ENCODE results near the gene TAPBPL. TPM values are rescaled to one million over a fixed set of nuclear protein-coding genes. Genes with fewer than 3 reads are reported as not detected.

Gene TAPBPL
- total and polyA plus RNA-seq, 9 donors: 10.3 to 37.5 (median 16.5) TPM

DNA sequence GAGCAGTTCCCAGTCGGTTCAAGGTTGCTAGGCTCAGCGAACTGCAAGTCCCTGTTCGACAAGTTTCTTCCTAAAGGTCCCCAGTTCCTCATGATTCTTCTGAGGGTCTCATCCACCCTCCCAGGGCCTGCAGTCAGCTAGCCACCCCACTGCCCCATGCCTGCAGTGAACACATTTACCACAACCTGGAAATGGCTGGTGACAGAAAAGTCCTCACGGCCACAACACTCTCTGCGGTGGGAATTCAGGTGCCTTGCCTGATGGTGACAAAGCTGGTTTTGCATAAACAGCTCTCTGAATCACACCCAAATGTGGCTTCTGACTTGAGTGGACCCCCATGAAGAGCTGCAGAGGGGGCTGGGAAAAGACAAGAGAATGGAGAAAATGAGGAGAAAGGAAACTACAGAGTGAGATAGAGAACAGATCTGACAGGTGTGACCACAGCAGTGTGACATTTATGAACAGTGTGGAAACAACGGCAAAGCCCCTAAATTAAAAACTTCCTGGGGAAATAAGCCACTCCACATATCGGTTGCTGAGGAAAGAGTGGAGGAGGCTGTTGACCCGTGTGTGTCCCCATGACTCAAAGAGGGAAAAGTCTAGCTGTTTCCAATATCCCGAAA lies 8.4 kb upstream of the TAPBPL start:
- DNase-seq: peak in 1 of 5 donors; percentile 3
- Histone ChIP-seq H3K27me3 (no peaks in the 10 kb centered on the region), H3K4me1 (ENCODE audit: insufficient read depth) (no peaks in the 10 kb centered on the region), H3K36me3 (no peaks in the 10 kb centered on the region), H3K4me3 (no peak overlapping the region), H3K9me3 (no peaks in the 10 kb centered on the region), H3K27ac (no peak overlapping the region)
- intact Hi-C loops (cut with DNase I): no loop called here
- TF ChIP-seq EP300 (IDR thresholded peaks at IDR 0.05) (no peak), POLR2A (IDR thresholded peaks at IDR 0.05) (no peak)
- TF ChIP-seq, protein P1, sequence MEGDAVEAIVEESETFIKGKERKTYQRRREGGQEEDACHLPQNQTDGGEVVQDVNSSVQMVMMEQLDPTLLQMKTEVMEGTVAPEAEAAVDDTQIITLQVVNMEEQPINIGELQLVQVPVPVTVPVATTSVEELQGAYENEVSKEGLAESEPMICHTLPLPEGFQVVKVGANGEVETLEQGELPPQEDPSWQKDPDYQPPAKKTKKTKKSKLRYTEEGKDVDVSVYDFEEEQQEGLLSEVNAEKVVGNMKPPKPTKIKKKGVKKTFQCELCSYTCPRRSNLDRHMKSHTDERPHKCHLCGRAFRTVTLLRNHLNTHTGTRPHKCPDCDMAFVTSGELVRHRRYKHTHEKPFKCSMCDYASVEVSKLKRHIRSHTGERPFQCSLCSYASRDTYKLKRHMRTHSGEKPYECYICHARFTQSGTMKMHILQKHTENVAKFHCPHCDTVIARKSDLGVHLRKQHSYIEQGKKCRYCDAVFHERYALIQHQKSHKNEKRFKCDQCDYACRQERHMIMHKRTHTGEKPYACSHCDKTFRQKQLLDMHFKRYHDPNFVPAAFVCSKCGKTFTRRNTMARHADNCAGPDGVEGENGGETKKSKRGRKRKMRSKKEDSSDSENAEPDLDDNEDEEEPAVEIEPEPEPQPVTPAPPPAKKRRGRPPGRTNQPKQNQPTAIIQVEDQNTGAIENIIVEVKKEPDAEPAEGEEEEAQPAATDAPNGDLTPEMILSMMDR (IDR thresholded peaks at IDR 0.05): no peak
- WGBS, 3 donors: 58 to 67% (median 60%) methylated on average over 9 of the region's 9 CpGs

DNA sequence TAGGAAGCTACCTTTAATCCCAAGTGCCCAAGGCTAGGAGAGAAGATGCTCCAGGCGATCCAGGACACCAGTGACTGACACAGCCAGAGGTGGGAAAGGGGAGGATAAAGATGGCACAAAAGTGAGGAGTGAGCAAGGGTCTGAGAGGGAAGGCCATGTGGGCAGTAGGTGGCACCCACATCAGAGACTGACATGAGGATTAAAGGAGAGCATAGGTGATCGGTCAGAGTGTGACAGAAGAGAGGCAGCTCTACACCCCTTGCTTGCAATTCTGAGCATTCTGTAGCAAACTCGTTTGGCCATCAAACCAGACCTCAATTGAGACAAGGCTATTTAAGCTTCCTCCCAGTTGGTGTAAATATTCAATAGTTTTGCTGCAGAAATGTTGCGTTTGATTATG lies 7.8 kb upstream of the TAPBPL start:
- no peak overlapping the region for H3K27ac ChIP-seq
- TF ChIP-seq EP300 (IDR thresholded peaks at IDR 0.05) (no peak), POLR2A (IDR thresholded peaks at IDR 0.05) (no peak)
- TF ChIP-seq, protein P1 (IDR thresholded peaks at IDR 0.05): no peak
- no peaks in the 10 kb centered on the region for H3K27me3 ChIP-seq
- 71 to 81% (median 77%) methylated on average over 4 of the region's 4 CpGs for WGBS, 3 donors
- no peaks in the 10 kb centered on the region for H3K4me1 ChIP-seq (ENCODE audit: insufficient read depth)
- no peaks in the 10 kb centered on the region for H3K9me3 ChIP-seq
- H3K4me3 ChIP-seq: no peak overlapping the region
- intact Hi-C loops (cut with DNase I): no loop called here
- no peaks in the 10 kb centered on the region for H3K36me3 ChIP-seq
- DNase-seq: peak in 1 of 5 donors; percentile 2

DNA sequence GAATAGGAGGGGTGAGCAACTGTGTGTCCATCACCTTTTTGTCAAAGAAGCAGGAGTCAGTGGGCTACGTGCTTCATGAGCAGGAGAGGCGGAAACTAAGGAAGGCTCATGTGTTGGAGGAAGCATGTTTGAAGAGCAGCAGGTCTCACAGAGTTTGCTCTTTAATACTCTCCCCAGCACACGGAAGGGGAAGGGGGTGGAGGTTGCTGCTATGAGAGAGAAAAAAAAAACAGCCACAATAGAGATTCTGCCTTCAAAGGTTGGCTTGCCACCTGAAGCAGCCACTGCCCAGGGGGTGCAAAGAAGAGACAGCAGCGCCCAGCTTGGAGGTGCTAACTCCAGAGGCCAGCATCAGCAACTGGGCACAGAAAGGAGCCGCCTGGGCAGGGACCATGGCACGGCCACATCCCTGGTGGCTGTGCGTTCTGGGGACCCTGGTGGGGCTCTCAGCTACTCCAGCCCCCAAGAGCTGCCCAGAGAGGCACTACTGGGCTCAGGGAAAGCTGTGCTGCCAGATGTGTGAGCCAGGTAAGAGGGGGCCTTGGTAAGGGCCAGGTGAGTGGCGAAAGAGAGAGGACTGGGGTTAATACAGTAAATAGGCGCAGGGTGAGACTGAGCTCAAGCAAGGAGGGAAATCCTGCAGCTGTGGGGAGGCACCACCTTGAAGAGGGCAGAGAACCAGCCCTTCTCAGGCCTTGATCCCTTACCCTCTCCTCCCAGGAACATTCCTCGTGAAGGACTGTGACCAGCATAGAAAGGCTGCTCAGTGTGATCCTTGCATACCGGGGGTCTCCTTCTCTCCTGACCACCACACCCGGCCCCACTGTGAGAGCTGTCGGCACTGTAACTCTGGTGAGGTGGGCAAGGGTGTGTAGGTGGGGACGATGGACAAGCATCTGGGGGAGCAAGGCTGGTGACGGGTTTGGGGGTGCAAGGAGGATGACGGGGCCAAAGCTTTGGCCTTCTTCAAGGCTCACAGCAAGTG lies 6.8 kb upstream of the TAPBPL start, which contains the start of gene CD27:
CD27 (plus strand) TSS at position 252 of the 985 bp plus-strand sequence; CDS start at position 393, 141 bp downstream.
- intact Hi-C loops (cut with DNase I): no loop called here
- TF ChIP-seq, protein P1 (IDR thresholded peaks at IDR 0.05): no peak
- TF ChIP-seq POLR2A (IDR thresholded peaks at IDR 0.05) (no peak), EP300 (IDR thresholded peaks at IDR 0.05) (no peak)
- Histone ChIP-seq H3K4me3 (no peak within 1 kb of the TSS), H3K36me3 (no peaks in the 10 kb centered on the region), H3K4me1 (ENCODE audit: insufficient read depth) (peaks cover 3% of the 10 kb centered on the region), H3K9me3 (no peaks in the 10 kb centered on the region), H3K27me3 (no peaks in the 10 kb centered on the region), H3K27ac (no peak within 1 kb of the TSS)
- WGBS, 3 donors: 80 to 84% (median 82%) methylated on average over 16 of the region's 16 CpGs
- no peak for DNase-seq

DNA sequence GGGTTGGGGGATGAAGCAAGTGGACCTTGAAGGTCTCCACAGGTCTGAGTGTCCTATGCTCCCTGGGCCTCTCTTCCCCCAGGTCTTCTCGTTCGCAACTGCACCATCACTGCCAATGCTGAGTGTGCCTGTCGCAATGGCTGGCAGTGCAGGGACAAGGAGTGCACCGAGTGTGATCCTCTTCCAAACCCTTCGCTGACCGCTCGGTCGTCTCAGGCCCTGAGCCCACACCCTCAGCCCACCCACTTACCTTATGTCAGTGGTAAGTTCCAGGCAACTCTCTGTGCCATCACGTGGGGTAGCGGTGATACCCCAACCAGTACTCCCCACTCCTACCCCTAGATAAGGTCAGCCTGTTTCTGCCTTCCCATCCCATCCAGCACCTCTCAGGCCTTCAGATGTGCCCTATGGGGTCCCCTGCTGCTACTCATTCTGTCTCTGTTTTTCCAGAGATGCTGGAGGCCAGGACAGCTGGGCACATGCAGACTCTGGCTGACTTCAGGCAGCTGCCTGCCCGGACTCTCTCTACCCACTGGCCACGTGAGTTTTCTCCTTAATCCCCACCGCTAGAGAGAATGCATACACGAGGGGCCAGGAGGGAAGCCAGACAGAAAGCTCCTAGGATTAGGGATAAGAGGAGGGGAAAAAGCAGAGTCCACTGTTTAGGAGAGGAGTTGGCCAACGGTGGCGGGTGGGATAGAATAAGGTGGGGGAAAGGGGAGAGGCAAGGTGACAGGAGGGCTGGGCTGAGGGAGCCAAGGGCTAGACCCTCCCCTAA lies 1.6 kb upstream of the TAPBPL start:
- peaks cover 17% of the 10 kb centered on the region for H3K4me1 ChIP-seq (ENCODE audit: insufficient read depth)
- WGBS, 3 donors: 49 to 58% (median 50%) methylated on average over 16 of the region's 16 CpGs
- DNase-seq: no peak
- peak overlapping the region; percentile 59 for H3K4me3 ChIP-seq
- no peaks in the 10 kb centered on the region for H3K36me3 ChIP-seq
- intact Hi-C loops (cut with DNase I): no loop called here
- TF ChIP-seq POLR2A (IDR thresholded peaks at IDR 0.05) (no peak), EP300 (IDR thresholded peaks at IDR 0.05) (no peak)
- TF ChIP-seq, protein P1 (IDR thresholded peaks at IDR 0.05): no peak
- H3K27ac ChIP-seq: peak overlapping the region; percentile 94
- no peaks in the 10 kb centered on the region for H3K9me3 ChIP-seq
- no peaks in the 10 kb centered on the region for H3K27me3 ChIP-seq

Data from ovary (tissue), 9 donors.